GM10248 (cell line): Measurements from ENCODE around the gene SLC22A23.

ENCODE experiments used
- CTCF ChIA-PET: fragments of 300-600 bp; sonication (Branson Sonifier 250); formaldehyde crosslinking; extraction: SDS; loops from one replicate; lab custom pipeline; 2021; ENCODE audit warnings: antibody characterized with exemption; lab: Yijun Ruan, JAX
- POLR2A ChIA-PET: fragments of 350-650 bp; sonication (Branson Sonifier 250); formaldehyde crosslinking; extraction: SDS; loops from one replicate; lab custom pipeline; 2020; ENCODE audit warnings: antibody characterized with exemption; lab: Yijun Ruan, JAX
- DNase-seq: peaks from one replicate; pipeline ENCODE4 v3.0.0; 2012; ENCODE audit errors: extremely low spot score
- CTCF ChIP-seq: IDR thresholded peaks from 2 replicates; pipeline ENCODE4 v1.5.1; 2012; ENCODE audit warnings: mild to moderate bottlenecking, low read depth; ENCODE audit errors: extremely low read depth, missing control alignments, control extremely low read depth

Gene SLC22A23

GRCh38 chr6:3466488-3467219 is 9.8 kb upstream of the SLC22A23 start:
- CTCF ChIA-PET: interaction anchor here (1.3 kb wide), 1 partner anchor 8 kb away, joined by 5 read pairs; no protein-coding TSS in a partner anchor
- DNase-seq: no peak
- POLR2A ChIA-PET: no interaction called here
- TF ChIP-seq CTCF: no peak

- TF ChIP-seq CTCF: no peak
- no peak for DNase-seq
- ChIA-PET CTCF (interaction anchor here (4.3 kb wide), 1 partner anchor 12 kb away, joined by 16 read pairs; no protein-coding TSS in a partner anchor), POLR2A (no interaction called here)
Measured at GRCh38 chr6:3460253-3460652, 3.4 kb upstream of the SLC22A23 start.

GRCh38 chr6:3458706-3459421 is 2.0 kb upstream of the SLC22A23 start:
- CTCF ChIA-PET: interaction anchor here (1.0 to 4.3 kb wide), 9 partner anchors 8 to 274 kb away, joined by 3 to 16 read pairs (median 5); no protein-coding TSS in a partner anchor
- no peak for DNase-seq
- no peak for TF ChIP-seq CTCF
- POLR2A ChIA-PET: no interaction called here

- ChIA-PET POLR2A (no interaction called here), CTCF (interaction anchor here (1.0 to 2.2 kb wide), 7 partner anchors 9 to 274 kb away, joined by 3 to 6 read pairs (median 5); no protein-coding TSS in a partner anchor)
- no peak for DNase-seq
- TF ChIP-seq CTCF: no peak
Measured at GRCh38 chr6:3457710-3458602, 1.1 kb upstream of the SLC22A23 start.

- CTCF ChIA-PET: interaction anchor here (0.7 to 1.0 kb wide), 4 partner anchors 10 to 54 kb away, joined by 3 read pairs; no protein-coding TSS in a partner anchor
- no peak for TF ChIP-seq CTCF
- DNase-seq: peak; percentile 43
- POLR2A ChIA-PET: no interaction called here
Measured at GRCh38 chr6:3456395-3456897, 404 bp downstream of the SLC22A23 start.
